BJ (cell line): ENCODE measurements around the gene DDX17. TPM values are rescaled to one million over a fixed set of nuclear protein-coding genes. Genes with fewer than 3 reads are reported as not detected.

ENCODE experiments used
- CTCF ChIA-PET: fragments of 350-600 bp; formaldehyde crosslinking; extraction: SDS; loops from one replicate; lab custom pipeline; 2021; ENCODE audit warnings: antibody characterized with exemption, inconsistent platforms; lab: Yijun Ruan, JAX
- POLR2A ChIA-PET: fragments of 300-600 bp; sonication (Branson Sonifier 250); formaldehyde crosslinking; extraction: SDS; loops from one replicate; lab custom pipeline; 2021; ENCODE audit warnings: antibody characterized with exemption; lab: Charles Lee
- DNase-seq: peaks from one replicate; pipeline ENCODE4 v3.0.0-alpha.2; 2011; ENCODE audit warnings: low read depth
- H3K27me3 ChIP-seq: 2 replicates; pipeline ENCODE4 v1.6.0; 2011; ENCODE audit warnings: low read length; ENCODE audit not compliant: control insufficient read depth, insufficient read depth
- H3K36me3 ChIP-seq: 2 replicates; pipeline ENCODE4 v1.5.1; 2011; ENCODE audit warnings: low read length; ENCODE audit not compliant: control insufficient read depth, insufficient read depth
- H3K4me3 ChIP-seq: 2 replicates; pipeline ENCODE4 v1.5.1; 2011; ENCODE audit warnings: low read depth, mild to moderate bottlenecking, control low read depth, low read length
- CTCF ChIP-seq: IDR thresholded peaks from 2 replicates; pipeline ENCODE4 v1.5.1; 2011; ENCODE audit warnings: low read depth, mild to moderate bottlenecking, control low read depth, inconsistent platforms, low read length, moderate library complexity; ENCODE audit not compliant: insufficient read depth
- polyA plus RNA-seq: library from polyadenylated mRNA; depleted of rRNA; stranded (reverse); fragments of >200 nt; gene quantifications from 2 replicates; pipeline ENCODE4 v1.2.3, GENCODE V29; 2011

The DDX17 gene
- polyA plus RNA-seq, 1 experiment = 318 TPM

GRCh38 chr22:38442967-38443627 lies 63.0 kb downstream of the DDX17 start:
- H3K4me3 ChIP-seq = no peak overlapping the region
- CTCF ChIA-PET = no interaction called here
- POLR2A ChIA-PET = no interaction called here
- H3K36me3 ChIP-seq = no peaks in the 10 kb centered on the region
- TF ChIP-seq CTCF = no peak
- no peak for DNase-seq
- peaks cover 19% of the 10 kb centered on the region for H3K27me3 ChIP-seq

GRCh38 chr22:38441620-38442287 lies 64.4 kb downstream of the DDX17 start:
- ChIA-PET CTCF (interaction anchor here (0.7 to 1.6 kb wide), 2 partner anchors 10 to 74 kb away, joined by 4 to 5 read pairs; no protein-coding TSS in a partner anchor), POLR2A (no interaction called here)
- H3K4me3 ChIP-seq = no peak overlapping the region
- peaks cover 17% of the 10 kb centered on the region for H3K27me3 ChIP-seq
- TF ChIP-seq CTCF = no peak
- H3K36me3 ChIP-seq = no peaks in the 10 kb centered on the region
- DNase-seq = no peak

- ChIA-PET CTCF (interaction anchor here (0.7 to 1.6 kb wide), 2 partner anchors 11 to 388 kb away, joined by 3 to 5 read pairs; no protein-coding TSS in a partner anchor), POLR2A (no interaction called here)
- no peak for DNase-seq
- peaks cover 12% of the 10 kb centered on the region for H3K27me3 ChIP-seq
- TF ChIP-seq CTCF = no peak
- H3K36me3 ChIP-seq = no peaks in the 10 kb centered on the region
- no peak overlapping the region for H3K4me3 ChIP-seq
Observed at GRCh38 chr22:38440747-38441350, 65.3 kb downstream of the DDX17 start.

GRCh38 chr22:38437416-38437815 lies 68.7 kb downstream of the DDX17 start:
- DNase-seq = no peak
- CTCF ChIA-PET = interaction anchor here (1.1 kb wide), 1 partner anchor 9 kb away, joined by 3 read pairs; no protein-coding TSS in a partner anchor
- H3K4me3 ChIP-seq = no peak overlapping the region
- H3K27me3 ChIP-seq = peaks cover 3% of the 10 kb centered on the region
- no peak for TF ChIP-seq CTCF
- H3K36me3 ChIP-seq = no peaks in the 10 kb centered on the region
- POLR2A ChIA-PET = no interaction called here
